G401.6 (cell line): Measurements from ENCODE around the gene PARP4.
"Not testable (repeated sequence)": the region's sequence is repeated elsewhere in the genome, so short reads cannot be mapped to it uniquely, and the experiment has no call there.

Source experiments
- FAIRE-seq: peaks from 2 replicates; lab custom pipeline; 2012; peaks lifted over from hg19 to GRCh38; lab: Jason Lieb, UNC

The PARP4 gene

DNA sequence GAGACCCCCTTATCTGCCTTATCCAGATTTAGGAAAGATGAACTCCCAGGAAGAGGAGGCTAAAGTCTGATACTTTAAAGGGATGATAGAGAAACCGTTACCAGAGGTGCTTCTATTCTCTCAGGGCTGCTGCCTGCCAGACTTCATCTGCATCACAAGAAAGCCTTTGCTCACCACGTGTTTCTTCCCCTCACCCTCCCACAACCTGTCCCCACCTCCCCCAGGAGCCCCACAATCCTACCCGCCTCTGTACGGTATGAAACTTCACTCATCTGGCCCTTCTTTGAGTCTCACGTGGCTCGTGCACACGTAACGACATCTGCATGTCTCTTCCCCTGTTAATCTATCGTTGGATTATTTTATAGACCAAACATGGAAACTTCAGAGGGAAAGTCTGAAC lies 67.7 kb downstream of the PARP4 start:
- FAIRE-seq, result not testable (repeated sequence)

DNA sequence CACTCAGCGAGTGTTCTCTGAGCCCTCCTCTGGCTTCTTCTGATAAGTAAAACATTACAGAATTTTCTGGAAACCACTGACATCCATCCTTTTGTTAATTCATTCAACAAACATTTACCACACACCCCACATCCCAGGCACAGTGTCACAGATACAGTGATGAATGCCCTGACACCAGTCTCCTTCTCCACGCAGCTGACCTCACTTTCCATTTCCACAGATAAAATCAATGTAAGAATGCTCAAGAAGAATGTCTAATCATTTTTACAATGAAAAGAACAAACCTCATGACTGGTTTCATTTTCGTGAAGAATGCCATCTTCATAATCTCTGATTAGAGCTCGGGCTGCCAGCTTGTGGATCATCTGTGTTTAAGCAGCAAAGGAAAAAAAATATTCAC lies 69.2 kb downstream of the PARP4 start:
- no peak for FAIRE-seq

DNA sequence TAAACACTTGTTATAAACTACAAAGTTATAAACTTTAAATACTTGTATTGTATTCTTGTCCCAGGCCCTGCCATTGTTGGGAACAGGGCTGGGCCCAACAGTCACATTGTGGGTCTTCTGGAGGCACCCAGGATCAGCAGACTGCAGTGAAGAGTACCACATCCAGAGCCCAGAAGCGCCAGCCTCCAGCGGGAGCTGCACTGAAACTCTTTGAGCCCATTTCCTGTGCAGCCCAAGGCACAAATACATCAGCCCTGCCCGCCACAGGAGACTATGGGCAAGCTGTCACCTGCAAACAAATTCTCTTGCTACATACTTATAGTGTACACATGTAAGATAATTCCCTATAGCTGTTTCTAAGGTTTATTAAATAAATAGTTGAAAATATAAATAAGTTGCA lies 86.5 kb downstream of the PARP4 start:
- not testable (repeated sequence) for FAIRE-seq

DNA sequence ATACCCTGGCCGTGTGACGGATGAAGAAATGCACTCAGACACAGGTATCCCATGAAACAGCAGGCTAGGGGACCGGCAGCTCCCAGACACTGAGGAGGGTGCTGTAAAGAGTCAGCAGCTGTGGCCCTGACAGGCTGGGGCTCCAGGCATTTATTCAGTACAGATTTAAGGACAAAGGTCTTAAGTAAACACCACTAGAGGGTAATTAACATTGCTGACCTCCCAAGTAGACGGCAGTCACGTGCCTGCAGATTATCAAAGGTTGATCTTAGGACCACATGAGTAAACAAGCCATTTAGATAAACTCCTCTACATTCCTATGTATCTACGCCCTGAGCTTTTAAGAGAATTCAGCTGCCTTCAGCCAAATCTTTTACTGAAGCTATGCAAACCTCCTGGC lies 92.9 kb downstream of the PARP4 start:
- FAIRE-seq, result not testable (repeated sequence)

DNA sequence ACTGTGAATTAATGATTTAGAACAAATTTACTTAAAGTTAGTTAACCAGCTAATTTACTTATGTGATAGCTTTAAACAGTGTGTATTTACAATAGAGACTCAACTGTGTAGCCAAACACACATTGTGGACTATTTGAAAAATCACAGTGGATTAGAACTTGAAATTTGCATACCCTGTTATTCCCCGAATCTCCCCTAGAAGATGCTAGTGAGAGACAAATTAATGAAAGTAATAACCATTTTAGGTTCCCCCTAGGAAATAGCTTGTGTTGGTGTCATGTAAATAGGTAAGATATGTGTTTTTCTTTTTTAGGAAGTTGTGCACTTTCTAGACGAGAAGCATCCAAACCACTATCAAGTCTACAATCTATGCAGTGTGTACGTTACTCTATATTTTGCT lies 104.7 kb downstream of the PARP4 start:
- peak; percentile 46 for FAIRE-seq

DNA sequence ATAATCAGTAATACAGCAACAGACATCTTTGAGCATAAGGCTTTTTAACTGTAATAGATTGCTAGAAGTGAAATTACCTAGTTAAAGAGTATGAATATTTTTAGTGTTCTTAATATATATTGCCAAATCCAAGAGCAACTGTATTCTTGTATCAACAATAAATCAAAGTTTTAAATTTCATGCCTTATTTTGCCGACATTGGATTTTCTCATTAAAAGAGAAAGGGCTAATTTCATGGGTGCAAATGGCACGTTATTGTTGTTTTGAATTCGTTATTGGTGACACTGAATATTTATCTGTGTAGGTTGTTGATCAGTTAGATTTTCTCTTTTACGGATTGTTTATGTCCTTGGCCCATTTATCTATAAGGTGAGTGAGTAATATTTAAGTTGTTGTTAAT lies 106.1 kb downstream of the PARP4 start:
- no peak for FAIRE-seq

DNA sequence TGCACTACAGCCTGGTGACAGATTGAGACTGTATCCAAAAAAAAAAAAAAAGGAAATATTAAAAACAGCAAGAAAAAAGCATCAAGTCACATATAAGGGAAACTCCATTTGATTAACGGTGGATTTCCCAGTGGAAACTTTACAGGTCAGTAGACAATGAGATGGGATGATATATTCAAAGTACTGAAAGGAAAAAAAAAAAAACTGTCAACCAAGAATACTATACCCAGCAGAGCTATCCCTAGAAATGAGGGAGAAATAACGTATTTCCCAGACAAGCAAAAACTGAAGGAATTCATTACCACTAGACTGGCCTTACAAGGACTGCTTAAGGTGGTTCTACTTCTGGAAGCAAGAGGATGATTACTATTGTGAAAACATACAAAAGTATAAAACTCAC lies 115.8 kb downstream of the PARP4 start:
- FAIRE-seq, result no peak

DNA sequence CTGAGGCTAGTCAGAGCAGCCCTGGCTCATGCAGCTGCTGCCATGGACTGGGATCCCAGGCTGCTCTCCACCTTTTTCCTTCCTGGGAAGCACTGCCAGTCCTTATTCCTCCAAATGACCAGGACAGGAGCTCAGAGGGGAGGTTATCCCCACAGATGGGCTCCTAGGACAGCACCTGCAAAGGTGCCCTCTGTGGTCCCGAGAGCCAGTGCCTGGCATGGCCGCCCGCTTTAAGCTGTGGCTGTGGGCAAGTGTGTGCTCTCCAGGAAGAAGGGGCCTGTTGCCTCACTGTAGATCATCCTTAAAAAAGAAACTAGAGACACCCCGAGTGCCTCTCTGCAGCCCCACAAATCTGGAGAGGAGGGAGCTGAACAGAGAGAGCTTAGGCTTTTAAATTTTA lies 119.6 kb downstream of the PARP4 start:
- no peak for FAIRE-seq

DNA sequence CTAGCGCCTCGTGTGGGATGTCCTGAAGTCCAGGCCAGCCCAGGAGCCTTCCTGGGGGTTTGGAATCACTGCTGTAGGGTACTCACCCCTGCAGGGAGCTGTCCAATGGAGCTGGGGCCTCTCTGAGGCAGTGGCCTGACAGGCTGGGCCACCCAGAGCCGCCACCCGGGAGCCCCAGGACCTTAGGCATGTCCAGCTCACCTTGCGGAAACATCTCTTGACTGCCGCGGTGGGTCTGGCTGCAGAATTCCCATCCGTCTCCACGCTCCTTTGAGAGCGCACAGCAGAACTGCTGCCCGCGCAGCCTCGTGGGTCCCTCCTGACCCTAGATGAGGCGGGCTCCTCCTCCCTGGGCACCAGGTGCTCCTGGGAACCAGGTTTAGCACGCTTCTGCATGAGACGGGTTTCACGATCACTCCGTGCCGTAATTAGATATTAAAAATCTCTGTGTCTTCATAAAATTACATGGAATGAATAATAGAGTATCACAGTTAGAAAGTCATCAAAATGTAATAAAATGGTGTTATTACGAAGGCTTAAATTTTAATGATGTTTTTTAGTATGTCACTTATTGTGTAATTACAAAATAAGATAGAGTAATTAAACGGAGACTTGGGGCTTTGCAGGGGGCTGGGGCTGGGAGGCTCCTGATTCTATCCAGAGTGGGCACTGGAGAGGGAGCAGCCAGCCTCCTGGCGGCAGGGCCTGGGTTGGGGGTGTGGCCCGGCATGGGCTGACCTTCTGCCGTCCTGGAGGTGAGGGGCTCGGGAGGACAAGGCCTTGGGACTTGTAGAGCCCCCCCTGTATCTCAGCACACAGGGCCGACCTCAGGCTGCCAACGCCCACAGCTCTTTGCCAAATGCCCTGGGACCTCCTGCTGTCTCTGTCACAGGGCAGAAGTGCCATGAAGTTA lies 120.6 kb downstream of the PARP4 start:
- FAIRE-seq, result not testable (repeated sequence)

DNA sequence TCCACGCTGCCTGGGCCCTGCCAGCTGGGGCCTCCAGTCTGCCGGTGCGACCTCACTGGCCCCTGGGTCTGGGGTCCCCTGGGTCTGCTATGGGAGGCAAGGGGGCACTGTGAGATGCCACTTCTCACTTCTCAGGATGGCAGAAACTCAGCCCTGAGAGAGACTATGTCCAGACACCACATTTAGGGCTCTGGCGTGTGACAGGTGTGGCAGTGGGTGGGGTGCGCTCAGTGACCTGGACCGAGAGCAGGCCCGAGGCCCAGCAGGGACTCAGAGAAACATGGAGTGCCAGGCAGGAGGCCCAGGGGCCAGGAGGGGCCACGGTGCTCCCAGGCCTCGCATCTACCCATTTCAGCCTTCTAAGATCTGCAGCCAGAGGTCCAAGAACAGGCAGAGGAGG lies 121.8 kb downstream of the PARP4 start:
- not testable (repeated sequence) for FAIRE-seq

DNA sequence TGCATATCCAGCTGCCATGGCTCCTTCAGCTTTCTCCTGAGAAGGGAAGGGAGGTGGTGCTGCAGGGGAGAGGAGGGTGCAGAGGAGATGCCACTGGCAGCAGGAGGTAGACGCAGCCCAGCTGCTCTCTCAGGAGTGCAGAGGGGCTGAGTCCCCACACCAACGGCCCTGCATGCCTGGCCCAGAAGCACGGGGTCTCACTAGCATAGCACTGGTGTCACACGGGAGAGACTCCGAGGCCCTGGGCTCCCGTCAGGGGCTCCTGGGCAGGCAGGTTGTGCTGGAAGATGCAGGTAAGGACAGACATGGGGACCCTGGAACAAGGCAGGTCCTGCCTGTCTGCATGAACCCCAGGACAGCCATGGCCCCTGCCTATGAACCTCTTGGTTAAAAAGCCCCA lies 123.1 kb downstream of the PARP4 start:
- FAIRE-seq, result no peak

DNA sequence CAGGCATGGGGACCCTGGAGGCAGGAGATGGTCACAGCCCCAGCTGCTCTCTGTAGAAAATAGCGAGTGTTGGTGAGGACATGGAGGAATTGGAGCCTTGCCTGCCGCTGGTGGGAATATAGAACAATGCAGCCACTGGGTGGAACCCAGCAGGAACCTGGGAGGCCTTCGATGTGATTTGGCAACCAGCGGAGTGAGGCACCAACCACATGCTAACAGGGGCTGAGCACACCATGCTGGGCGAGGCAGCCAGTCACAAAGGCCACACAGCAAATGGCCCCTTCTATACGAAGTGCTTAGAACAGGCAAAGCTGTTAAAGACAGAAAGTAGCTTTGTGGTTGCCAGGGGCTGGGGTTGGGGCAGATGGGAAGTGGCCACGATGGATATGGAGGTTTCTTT lies 123.8 kb downstream of the PARP4 start:
- not testable (repeated sequence) for FAIRE-seq

DNA sequence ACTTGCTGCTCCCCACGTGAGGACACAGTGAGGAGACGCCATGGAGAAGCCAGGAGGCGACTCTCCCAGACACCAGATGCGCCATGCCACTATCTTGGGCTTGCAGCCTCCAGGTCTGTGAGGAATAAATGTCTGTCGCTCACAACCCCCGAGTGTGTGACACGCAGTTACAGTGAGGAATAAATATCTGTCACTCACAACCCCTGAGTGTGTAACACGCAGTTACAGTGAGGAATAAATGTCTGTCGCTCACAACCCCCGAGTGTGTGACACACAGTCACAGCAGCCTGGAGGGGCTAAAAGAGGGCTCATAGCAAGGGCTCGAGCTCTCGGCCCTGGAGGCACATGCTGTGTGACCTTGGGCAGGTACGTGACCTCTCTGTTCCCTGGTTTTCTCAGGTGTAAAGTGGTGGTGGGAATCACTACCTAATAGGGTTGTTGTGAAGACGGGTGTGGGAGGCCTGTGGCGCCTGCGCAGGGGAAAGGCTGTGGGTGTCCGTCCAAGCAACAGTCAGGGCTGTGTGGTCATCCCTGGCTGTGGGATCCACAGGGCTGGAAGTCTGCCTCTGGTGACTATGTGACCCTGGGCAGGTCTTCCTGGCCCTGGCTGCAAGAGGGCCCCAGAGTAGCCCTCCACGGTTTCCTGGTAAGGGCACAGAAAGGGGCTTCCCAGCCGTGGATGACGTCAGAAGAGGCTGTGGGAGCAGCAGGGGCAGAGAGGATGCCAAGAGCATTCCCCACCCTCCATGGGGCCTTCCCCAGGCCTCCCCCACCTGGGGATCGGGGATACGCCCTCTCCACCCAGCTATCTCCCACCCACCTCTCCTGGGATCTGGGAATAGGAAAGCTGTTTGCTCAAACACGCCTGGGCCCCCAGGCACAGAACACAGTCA lies 125.5 kb downstream of the PARP4 start:
- no peak for FAIRE-seq

DNA sequence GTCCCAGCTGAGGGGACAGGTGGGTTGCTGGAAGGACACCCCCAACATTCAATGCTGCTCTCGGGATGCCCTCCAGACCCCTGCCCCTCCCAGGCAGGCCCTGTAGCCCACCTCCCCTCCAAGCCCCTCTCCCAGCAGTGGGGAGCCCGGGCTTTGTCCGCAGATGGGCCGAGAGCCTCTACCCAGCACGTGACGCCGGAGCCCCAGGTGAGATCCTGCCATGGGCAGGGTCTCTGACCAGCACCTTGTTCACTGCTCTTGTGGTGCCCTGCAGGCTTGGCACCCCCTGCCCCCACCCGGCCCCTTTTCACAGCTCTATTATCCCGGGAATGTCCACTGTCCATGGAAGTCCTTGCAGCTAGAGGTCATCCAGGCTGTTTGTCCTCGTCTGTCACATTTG lies 126.7 kb downstream of the PARP4 start:
- FAIRE-seq, result no peak

DNA sequence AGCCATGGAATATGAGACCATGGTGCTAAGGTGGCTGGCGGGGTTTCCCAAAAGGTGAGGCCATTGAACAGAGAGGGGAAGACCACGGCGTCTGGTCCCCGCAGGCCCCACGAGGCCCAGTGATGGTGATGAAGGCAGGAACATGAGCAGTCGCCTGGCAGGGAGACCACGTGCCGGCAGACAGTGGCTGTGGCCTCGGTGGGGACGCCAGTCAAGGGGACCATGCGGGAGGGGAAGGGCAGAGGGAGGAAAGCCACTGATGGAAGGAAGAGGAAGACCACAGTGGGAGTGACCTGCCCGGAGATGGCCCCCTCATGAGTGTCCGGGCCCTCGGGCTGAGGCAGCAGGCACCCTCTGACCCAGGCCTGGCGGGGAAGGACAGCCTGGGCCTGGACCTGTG lies 127.6 kb downstream of the PARP4 start:
- FAIRE-seq, result not testable (repeated sequence)

DNA sequence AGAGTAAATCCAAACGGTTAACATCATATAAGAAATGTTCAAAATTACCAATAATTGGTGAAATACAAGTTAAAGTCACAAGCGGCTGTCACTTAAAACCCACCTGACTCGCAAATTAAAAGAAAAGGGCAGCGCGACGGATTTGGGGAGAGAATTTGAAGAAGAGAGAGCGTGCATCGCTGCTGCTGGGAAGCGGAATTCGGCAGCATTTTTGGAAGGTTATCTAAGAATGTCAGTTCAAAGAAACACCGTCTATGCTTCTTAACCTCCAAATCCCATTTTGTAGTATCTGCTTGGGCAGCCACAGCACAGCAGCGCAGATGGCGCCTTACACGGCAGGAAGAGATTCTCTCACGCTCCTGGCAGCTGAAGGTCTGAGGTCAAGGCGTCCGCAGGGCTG lies 128.5 kb downstream of the PARP4 start:
- FAIRE-seq, result not testable (repeated sequence)

DNA sequence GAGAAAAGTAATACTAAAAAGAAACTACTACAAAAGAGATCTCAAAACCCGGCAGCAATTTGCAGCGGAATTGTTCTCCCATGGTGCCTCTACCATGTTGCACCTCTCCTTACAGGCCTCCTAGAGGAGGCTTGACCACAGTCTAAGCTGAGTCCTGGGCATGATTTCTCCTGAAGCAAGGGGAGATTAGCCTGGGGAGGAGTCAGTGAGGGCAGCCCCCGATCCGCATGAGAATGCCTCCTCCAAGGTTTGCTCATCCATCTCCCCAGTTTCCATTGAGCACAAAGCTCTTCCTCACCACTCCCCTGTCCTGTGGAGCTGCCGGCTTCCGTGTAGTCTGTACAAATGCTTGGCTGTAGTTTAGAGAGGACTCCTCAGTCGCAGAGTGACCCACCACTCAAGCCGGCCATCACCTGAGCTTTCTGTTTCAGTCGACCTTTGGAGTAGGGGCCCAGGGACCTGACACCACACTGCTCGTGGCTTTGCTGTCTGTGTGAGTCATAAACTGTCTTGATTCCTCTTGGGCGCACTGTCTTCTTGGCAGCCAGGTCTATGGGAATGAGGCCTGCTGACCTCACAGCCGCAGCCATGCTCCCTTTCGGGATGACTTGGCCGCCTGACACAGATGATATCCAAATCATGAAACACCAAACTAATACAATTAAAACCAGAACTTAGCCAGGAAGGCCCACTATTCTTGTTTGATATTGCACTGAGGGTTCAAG lies 130.9 kb downstream of the PARP4 start:
- FAIRE-seq, result no peak

DNA sequence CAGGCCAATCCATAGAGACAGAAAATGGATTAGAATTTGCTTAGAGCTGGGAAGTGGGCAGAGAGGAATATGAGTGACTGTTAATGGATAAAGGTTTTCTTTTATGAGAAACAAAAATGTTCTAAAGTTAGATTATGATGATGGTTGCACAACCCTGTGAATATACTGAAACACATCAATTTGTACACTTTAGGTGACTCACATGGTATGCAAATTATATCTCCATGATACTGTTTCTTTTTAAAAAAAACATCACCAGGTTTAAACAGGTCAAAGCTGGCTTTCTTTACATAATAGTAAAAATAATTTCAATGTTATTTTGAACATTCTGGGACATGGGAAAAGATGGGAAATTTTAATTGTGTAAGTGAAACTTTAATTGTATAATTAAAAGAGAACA lies 131.7 kb downstream of the PARP4 start:
- peak; percentile 47 for FAIRE-seq

DNA sequence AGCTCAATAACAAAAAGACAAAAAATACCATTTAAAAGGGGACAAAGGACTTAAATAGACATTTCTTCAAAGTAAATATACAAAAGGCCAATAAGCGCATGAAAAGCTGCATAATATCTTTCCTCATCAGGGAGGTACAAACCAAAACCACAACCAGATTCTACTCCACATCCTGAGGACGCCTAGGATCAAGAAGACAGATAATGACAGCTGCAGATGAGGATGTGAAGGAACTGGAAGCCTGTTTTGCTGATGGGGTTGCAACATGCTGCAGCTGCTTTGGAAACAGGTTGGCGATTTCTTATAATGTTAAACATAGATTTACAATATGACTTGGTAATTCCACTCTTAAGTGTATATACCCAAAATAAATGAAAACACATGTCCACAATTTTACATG lies 132.4 kb downstream of the PARP4 start:
- FAIRE-seq, result not testable (repeated sequence)

DNA sequence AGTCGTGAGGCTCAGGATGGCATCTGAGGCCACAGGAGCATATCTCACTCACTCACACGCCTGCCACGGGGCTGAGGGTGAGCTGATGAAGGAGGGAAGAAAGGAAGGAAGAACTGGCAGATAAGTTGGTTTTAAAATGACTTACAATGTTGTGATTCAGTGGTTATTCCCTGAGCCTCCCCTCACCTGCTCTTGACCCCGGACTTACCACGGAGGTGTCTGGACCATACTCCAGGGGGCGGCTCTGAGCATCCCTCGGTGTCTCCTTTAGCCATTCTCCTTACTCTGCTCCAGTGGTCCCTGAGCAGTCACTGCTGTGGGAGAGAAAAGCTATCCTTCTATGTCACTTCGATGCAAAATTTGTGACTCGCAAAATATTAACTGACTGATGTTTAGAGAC lies 141.3 kb downstream of the PARP4 start:
- not testable (repeated sequence) for FAIRE-seq
